HCT116 (cell line): ENCODE measurements around the gene SMYD3.

Experiments used
- CEBPB ChIP-seq: IDR thresholded peaks from 2 replicates; pipeline ENCODE4 v1.6.1; 2012; ENCODE audit warnings: low read depth
- EZH2 ChIP-seq: fragments of 200-600 bp; sonication (generic); IDR thresholded peaks from 2 replicates; pipeline ENCODE4 v1.6.1; 2017; ENCODE audit warnings: antibody characterized with exemption, mixed run types
- RAD21 ChIP-seq: IDR thresholded peaks from 2 replicates; pipeline ENCODE4 v1.6.1; 2012; ENCODE audit warnings: low read depth, mild to moderate bottlenecking
- TCF7L2 ChIP-seq: IDR thresholded peaks from 2 replicates; pipeline ENCODE4 v1.7.0; 2011; ENCODE audit warnings: borderline replicate concordance, inconsistent platforms; ENCODE audit not compliant: insufficient read depth, insufficient read length; ENCODE audit errors: extremely low read depth
- TF ChIP-seq, protein P1 (sequence below): IDR thresholded peaks from 2 replicates; pipeline ENCODE4 v1.6.1; 2012; ENCODE audit warnings: low read depth
- TF ChIP-seq, protein P2 (sequence below), 3 experiments: fragments of 200-600 bp in 1 of 3; sonication (generic) in 1 of 3; IDR thresholded peaks in 2 of 3; conservative IDR thresholded peaks in 1 of 3; 2 replicates each; pipeline ENCODE4 v1.5.1; 2012 to 2017; ENCODE audit warnings: low read depth in 2 of 3, low read length in 2 of 3, antibody characterized with exemption in 1 of 3, borderline replicate concordance in 1 of 3, control low read depth in 1 of 3, mild to moderate bottlenecking in 1 of 3, mixed read lengths in 1 of 3, mixed run types in 1 of 3, moderate library complexity in 1 of 3; ENCODE audit not compliant: insufficient read depth in 1 of 3
- TF ChIP-seq, protein P3 (sequence below): IDR thresholded peaks from 2 replicates; pipeline ENCODE4 v1.6.1; 2012

DNA sequence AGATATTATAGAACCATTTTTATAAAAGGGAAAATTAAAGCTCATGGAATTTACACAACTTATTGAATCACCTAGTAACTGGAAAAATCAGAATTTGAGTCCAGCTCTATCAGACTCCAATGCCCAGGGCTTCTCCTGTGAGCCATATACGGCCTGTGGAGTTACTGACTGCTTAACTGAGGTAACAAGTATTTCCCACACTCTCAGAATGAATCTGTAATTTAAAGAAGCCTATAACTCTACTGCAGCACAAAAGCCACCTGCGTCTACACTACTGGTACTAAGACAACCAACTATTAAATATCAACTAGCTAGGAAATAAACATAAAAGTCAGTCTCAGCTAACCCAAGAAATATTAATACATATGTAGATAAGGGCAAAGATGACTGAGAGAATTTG is 29.4 kb downstream of the SMYD3 start:
- TF ChIP-seq CEBPB: no peak
- TF ChIP-seq RAD21: no peak
- TF ChIP-seq, protein P1, sequence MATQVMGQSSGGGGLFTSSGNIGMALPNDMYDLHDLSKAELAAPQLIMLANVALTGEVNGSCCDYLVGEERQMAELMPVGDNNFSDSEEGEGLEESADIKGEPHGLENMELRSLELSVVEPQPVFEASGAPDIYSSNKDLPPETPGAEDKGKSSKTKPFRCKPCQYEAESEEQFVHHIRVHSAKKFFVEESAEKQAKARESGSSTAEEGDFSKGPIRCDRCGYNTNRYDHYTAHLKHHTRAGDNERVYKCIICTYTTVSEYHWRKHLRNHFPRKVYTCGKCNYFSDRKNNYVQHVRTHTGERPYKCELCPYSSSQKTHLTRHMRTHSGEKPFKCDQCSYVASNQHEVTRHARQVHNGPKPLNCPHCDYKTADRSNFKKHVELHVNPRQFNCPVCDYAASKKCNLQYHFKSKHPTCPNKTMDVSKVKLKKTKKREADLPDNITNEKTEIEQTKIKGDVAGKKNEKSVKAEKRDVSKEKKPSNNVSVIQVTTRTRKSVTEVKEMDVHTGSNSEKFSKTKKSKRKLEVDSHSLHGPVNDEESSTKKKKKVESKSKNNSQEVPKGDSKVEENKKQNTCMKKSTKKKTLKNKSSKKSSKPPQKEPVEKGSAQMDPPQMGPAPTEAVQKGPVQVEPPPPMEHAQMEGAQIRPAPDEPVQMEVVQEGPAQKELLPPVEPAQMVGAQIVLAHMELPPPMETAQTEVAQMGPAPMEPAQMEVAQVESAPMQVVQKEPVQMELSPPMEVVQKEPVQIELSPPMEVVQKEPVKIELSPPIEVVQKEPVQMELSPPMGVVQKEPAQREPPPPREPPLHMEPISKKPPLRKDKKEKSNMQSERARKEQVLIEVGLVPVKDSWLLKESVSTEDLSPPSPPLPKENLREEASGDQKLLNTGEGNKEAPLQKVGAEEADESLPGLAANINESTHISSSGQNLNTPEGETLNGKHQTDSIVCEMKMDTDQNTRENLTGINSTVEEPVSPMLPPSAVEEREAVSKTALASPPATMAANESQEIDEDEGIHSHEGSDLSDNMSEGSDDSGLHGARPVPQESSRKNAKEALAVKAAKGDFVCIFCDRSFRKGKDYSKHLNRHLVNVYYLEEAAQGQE: no peak
- no peak for TF ChIP-seq EZH2
- no peak for TF ChIP-seq TCF7L2
- TF ChIP-seq, protein P2, sequence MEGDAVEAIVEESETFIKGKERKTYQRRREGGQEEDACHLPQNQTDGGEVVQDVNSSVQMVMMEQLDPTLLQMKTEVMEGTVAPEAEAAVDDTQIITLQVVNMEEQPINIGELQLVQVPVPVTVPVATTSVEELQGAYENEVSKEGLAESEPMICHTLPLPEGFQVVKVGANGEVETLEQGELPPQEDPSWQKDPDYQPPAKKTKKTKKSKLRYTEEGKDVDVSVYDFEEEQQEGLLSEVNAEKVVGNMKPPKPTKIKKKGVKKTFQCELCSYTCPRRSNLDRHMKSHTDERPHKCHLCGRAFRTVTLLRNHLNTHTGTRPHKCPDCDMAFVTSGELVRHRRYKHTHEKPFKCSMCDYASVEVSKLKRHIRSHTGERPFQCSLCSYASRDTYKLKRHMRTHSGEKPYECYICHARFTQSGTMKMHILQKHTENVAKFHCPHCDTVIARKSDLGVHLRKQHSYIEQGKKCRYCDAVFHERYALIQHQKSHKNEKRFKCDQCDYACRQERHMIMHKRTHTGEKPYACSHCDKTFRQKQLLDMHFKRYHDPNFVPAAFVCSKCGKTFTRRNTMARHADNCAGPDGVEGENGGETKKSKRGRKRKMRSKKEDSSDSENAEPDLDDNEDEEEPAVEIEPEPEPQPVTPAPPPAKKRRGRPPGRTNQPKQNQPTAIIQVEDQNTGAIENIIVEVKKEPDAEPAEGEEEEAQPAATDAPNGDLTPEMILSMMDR (IDR thresholded peaks at IDR 0.05 in 2 of 3, conservative IDR thresholded peaks at IDR 0.05 in 1 of 3; ENCODE audit: borderline replicate concordance in 1 of 3, insufficient read depth in 1 of 3, low read depth in 2 of 3, low read length in 2 of 3): no peak
- TF ChIP-seq, protein P3, sequence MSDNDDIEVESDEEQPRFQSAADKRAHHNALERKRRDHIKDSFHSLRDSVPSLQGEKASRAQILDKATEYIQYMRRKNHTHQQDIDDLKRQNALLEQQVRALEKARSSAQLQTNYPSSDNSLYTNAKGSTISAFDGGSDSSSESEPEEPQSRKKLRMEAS: no peak
